Neural cell (in vitro differentiated cells): Measurements from ENCODE around the gene UNC5A. TPM values are rescaled to one million over a fixed set of nuclear protein-coding genes. Genes with fewer than 3 reads are reported as not detected.

Experiments used
- H2AFZ ChIP-seq: fragments of 200-600, 300-800 bp; sonication (generic), shearing (Covaris generic); 2 replicates; pipeline ENCODE4 v1.6.0; 2014; ENCODE audit warnings: low read depth, mild to moderate bottlenecking, antibody characterized with exemption, low read length, moderate library complexity
- H3F3A ChIP-seq: fragments of 200-600 bp; shearing (Covaris generic); 2 replicates; pipeline ENCODE4 v1.6.1; 2016; ENCODE audit warnings: mild to moderate bottlenecking, moderate library complexity, mixed read lengths, antibody characterized with exemption, low read length; ENCODE audit not compliant: insufficient read depth, poor library complexity, severe bottlenecking
- H3K27ac ChIP-seq: fragments of 200-600, 300-800 bp; sonication (generic), shearing (Covaris generic); 2 replicates; pipeline ENCODE4 v1.5.1; 2014; ENCODE audit warnings: mild to moderate bottlenecking, low read length, moderate library complexity
- H3K27me3 ChIP-seq: fragments of 300-800, 200-600 bp; sonication (generic), shearing (Covaris generic); 2 replicates; pipeline ENCODE4 v1.6.0; 2014; ENCODE audit warnings: mild to moderate bottlenecking, low read depth, low read length, moderate library complexity; ENCODE audit not compliant: insufficient read depth
- H3K36me3 ChIP-seq: fragments of 300-800, 200-600 bp; sonication (generic), shearing (Covaris generic); 2 replicates; pipeline ENCODE4 v1.5.1; 2014; ENCODE audit warnings: mild to moderate bottlenecking, antibody characterized with exemption, low read length, moderate library complexity; ENCODE audit not compliant: insufficient read depth
- H3K4me2 ChIP-seq: fragments of 300-800, 200-600 bp; sonication (generic), shearing (Covaris generic); 2 replicates; pipeline ENCODE4 v1.6.0; 2014; ENCODE audit warnings: mild to moderate bottlenecking, low read length
- H3K4me3 ChIP-seq: fragments of 300-800, 200-600 bp; sonication (generic), shearing (Covaris generic); 2 replicates; pipeline ENCODE4 v1.5.1; 2014; ENCODE audit warnings: mild to moderate bottlenecking, low read length, moderate library complexity
- H3K79me2 ChIP-seq: fragments of 200-600 bp; shearing (Covaris generic); replicated peaks from 2 replicates; pipeline ENCODE4 v1.6.0; 2014; ENCODE audit warnings: mild to moderate bottlenecking, low read length, moderate library complexity; ENCODE audit not compliant: insufficient read depth
- H3K9ac ChIP-seq: fragments of 300-800, 200-600 bp; sonication (generic), shearing (Covaris generic); 2 replicates; pipeline ENCODE4 v1.6.1; 2016; ENCODE audit warnings: mild to moderate bottlenecking, low read length, mixed read lengths
- H3K9me2 ChIP-seq: fragments of 200-600 bp; shearing (Covaris generic); 2 replicates; pipeline ENCODE4 v1.6.1; 2016; ENCODE audit warnings: mild to moderate bottlenecking, low read length, mixed read lengths; ENCODE audit not compliant: insufficient read depth
- H3K9me3 ChIP-seq: fragments of 200-600, 300-800 bp; sonication (generic), shearing (Covaris generic); 2 replicates; pipeline ENCODE4 v1.6.1; 2016; ENCODE audit warnings: mild to moderate bottlenecking, mixed run types, low read length, moderate library complexity, mixed read lengths
- H4K20me1 ChIP-seq: fragments of 200-600 bp; shearing (Covaris generic); 2 replicates; pipeline ENCODE4 v1.6.1; 2016; ENCODE audit warnings: mild to moderate bottlenecking, mixed run types; ENCODE audit not compliant: insufficient read depth
- EP300 ChIP-seq: fragments of 450-650 bp; conservative IDR thresholded peaks from 2 replicates; pipeline ENCODE4 v1.6.1; 2014; ENCODE audit warnings: antibody characterized with exemption, mild to moderate bottlenecking, moderate library complexity; ENCODE audit not compliant: poor library complexity, severe bottlenecking
- EZH2 ChIP-seq: fragments of 200-600, 300-800 bp; shearing (Covaris generic), sonication (generic); IDR thresholded peaks from 2 replicates; pipeline ENCODE4 v1.6.1; 2014; ENCODE audit warnings: antibody characterized with exemption, low read length, borderline replicate concordance, mild to moderate bottlenecking; ENCODE audit not compliant: insufficient read depth, poor library complexity, severe bottlenecking
- MXI1 ChIP-seq: fragments of 450-650 bp; conservative IDR thresholded peaks from 2 replicates; pipeline ENCODE4 v1.6.1; 2014; ENCODE audit warnings: antibody characterized with exemption, mild to moderate bottlenecking; ENCODE audit not compliant: poor library complexity, severe bottlenecking
- POLR2AphosphoS5 ChIP-seq: IDR thresholded peaks from 2 replicates; pipeline ENCODE4 v1.6.1; 2012
- RAD21 ChIP-seq: fragments of 450-650 bp; conservative IDR thresholded peaks from 2 replicates; pipeline ENCODE4 v1.6.1; 2014; ENCODE audit warnings: antibody characterized with exemption, mild to moderate bottlenecking, moderate library complexity
- SMC3 ChIP-seq: fragments of 450-650 bp; conservative IDR thresholded peaks from 2 replicates; pipeline ENCODE4 v1.6.1; 2014; ENCODE audit warnings: antibody characterized with exemption, mild to moderate bottlenecking, moderate library complexity; ENCODE audit not compliant: poor library complexity
- TAF1 ChIP-seq: IDR thresholded peaks from 2 replicates; pipeline ENCODE4 v1.6.1; 2012; ENCODE audit warnings: low read depth
- polyA plus RNA-seq: library from polyadenylated mRNA; depleted of rRNA; stranded (reverse); fragments of >200 nt; gene quantifications from 2 replicates; pipeline ENCODE4 v1.2.3, GENCODE V29; 2014
- TF ChIP-seq, protein P1 (sequence below): IDR thresholded peaks from 2 replicates; pipeline ENCODE4 v1.6.1; 2012; ENCODE audit warnings: borderline replicate concordance
- TF ChIP-seq, protein P2 (sequence below): fragments of 450-650 bp; IDR thresholded peaks from 2 replicates; pipeline ENCODE4 v1.5.1; 2014; ENCODE audit warnings: antibody characterized with exemption, mild to moderate bottlenecking, moderate library complexity; ENCODE audit not compliant: poor library complexity, severe bottlenecking

Gene UNC5A
- polyA plus RNA-seq, 1 donor from 2014 or later, result 2.7 TPM

- no peaks in the 10 kb centered on the region for H3K9me2 ChIP-seq
- H3K27ac ChIP-seq, result no peak overlapping the region
- no peaks in the 10 kb centered on the region for H3F3A ChIP-seq
- no peaks in the 10 kb centered on the region for H3K36me3 ChIP-seq
- no peaks in the 10 kb centered on the region for H4K20me1 ChIP-seq
- H3K4me2 ChIP-seq, result no peak overlapping the region
- H2AFZ ChIP-seq, result no peak overlapping the region
- no peak overlapping the region for H3K9ac ChIP-seq
- TF ChIP-seq, protein P1, sequence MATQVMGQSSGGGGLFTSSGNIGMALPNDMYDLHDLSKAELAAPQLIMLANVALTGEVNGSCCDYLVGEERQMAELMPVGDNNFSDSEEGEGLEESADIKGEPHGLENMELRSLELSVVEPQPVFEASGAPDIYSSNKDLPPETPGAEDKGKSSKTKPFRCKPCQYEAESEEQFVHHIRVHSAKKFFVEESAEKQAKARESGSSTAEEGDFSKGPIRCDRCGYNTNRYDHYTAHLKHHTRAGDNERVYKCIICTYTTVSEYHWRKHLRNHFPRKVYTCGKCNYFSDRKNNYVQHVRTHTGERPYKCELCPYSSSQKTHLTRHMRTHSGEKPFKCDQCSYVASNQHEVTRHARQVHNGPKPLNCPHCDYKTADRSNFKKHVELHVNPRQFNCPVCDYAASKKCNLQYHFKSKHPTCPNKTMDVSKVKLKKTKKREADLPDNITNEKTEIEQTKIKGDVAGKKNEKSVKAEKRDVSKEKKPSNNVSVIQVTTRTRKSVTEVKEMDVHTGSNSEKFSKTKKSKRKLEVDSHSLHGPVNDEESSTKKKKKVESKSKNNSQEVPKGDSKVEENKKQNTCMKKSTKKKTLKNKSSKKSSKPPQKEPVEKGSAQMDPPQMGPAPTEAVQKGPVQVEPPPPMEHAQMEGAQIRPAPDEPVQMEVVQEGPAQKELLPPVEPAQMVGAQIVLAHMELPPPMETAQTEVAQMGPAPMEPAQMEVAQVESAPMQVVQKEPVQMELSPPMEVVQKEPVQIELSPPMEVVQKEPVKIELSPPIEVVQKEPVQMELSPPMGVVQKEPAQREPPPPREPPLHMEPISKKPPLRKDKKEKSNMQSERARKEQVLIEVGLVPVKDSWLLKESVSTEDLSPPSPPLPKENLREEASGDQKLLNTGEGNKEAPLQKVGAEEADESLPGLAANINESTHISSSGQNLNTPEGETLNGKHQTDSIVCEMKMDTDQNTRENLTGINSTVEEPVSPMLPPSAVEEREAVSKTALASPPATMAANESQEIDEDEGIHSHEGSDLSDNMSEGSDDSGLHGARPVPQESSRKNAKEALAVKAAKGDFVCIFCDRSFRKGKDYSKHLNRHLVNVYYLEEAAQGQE, result no peak
- TF ChIP-seq MXI1 (no peak), TAF1 (no peak), RAD21 (no peak), SMC3 (no peak), EP300 (no peak), EZH2 (no peak)
- TF ChIP-seq, protein P2, sequence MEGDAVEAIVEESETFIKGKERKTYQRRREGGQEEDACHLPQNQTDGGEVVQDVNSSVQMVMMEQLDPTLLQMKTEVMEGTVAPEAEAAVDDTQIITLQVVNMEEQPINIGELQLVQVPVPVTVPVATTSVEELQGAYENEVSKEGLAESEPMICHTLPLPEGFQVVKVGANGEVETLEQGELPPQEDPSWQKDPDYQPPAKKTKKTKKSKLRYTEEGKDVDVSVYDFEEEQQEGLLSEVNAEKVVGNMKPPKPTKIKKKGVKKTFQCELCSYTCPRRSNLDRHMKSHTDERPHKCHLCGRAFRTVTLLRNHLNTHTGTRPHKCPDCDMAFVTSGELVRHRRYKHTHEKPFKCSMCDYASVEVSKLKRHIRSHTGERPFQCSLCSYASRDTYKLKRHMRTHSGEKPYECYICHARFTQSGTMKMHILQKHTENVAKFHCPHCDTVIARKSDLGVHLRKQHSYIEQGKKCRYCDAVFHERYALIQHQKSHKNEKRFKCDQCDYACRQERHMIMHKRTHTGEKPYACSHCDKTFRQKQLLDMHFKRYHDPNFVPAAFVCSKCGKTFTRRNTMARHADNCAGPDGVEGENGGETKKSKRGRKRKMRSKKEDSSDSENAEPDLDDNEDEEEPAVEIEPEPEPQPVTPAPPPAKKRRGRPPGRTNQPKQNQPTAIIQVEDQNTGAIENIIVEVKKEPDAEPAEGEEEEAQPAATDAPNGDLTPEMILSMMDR, result no peak
- H3K4me3 ChIP-seq, result no peak overlapping the region
- H3K79me2 ChIP-seq, result no peaks in the 10 kb centered on the region
- no peaks in the 10 kb centered on the region for H3K27me3 ChIP-seq
- no peaks in the 10 kb centered on the region for H3K9me3 ChIP-seq
Observed at GRCh38 chr5:176768174-176768970, 42.0 kb upstream of the UNC5A start.

GRCh38 chr5:176769911-176770310, 40.4 kb upstream of the UNC5A start:
- Histone ChIP-seq H3K9me2 (no peaks in the 10 kb centered on the region), H4K20me1 (no peaks in the 10 kb centered on the region), H3K4me2 (no peak overlapping the region), H3K27me3 (no peaks in the 10 kb centered on the region), H2AFZ (no peak overlapping the region), H3K4me3 (no peak overlapping the region), H3K36me3 (no peaks in the 10 kb centered on the region), H3F3A (no peaks in the 10 kb centered on the region), H3K9me3 (no peaks in the 10 kb centered on the region), H3K79me2 (no peaks in the 10 kb centered on the region), H3K9ac (no peak overlapping the region), H3K27ac (no peak overlapping the region)
- TF ChIP-seq MXI1 (no peak), EP300 (no peak), EZH2 (no peak), RAD21 (no peak), SMC3 (no peak), TAF1 (no peak), POLR2AphosphoS5 (no peak)
- TF ChIP-seq, protein P1, result no peak
- TF ChIP-seq, protein P2, result no peak
